ENCODE measurements around the gene CTXN1.

The CTXN1 gene

DNA sequence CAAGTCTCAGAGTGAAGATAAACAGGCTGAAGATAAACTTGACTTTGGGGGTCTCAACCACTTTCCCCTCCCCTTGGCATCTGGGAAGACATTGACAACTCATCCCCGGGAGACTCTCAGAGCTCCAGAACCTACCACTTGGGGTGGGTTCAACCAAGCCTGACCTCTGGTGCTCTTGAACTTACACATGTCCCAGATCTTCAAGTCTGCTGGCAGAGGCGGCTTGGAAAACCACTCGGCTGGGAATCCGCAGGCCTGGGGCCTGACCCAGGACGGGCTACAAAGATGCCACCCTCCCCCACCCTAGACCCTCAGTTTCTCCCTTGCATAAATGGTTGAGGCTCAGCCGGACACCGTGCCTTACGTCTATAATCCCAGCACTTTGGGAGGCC is 37.1 kb downstream of the CTXN1 start:
- no peak for TF ChIP-seq CTCF (IDR thresholded peaks at IDR 0.05; ENCODE audit: low read depth, low read length)
- peak overlapping the region; percentile 75 for H3K4me3 ChIP-seq (ENCODE audit: low read depth, low read length)

GRCh38 chr19:7888145-7888825 is 37.6 kb downstream of the CTXN1 start, which contains the start of gene LRRC8E:
TSS of gene LRRC8E (plus strand) at chr19:7888510. CDS start at chr19:7895604, 7,094 bp downstream.
- peak within 1 kb of the TSS; percentile 75 for H3K4me3 ChIP-seq (ENCODE audit: low read depth, low read length)
- no peak for TF ChIP-seq CTCF (IDR thresholded peaks at IDR 0.05; ENCODE audit: low read depth, low read length)

GRCh38 chr19:7887408-7888144 is 38.4 kb downstream of the CTXN1 start:
- TF ChIP-seq CTCF (IDR thresholded peaks at IDR 0.05; ENCODE audit: low read depth, low read length) = no peak
- H3K4me3 ChIP-seq (ENCODE audit: low read depth, low read length) = peak overlapping the region; percentile 75; the same call in 1 of the 2 replicates

- no peak for TF ChIP-seq CTCF (IDR thresholded peaks at IDR 0.05; ENCODE audit: low read depth, low read length)
- no peak overlapping the region for H3K4me3 ChIP-seq (ENCODE audit: low read depth, low read length)
Observed at GRCh38 chr19:7885818-7886217, 40.1 kb downstream of the CTXN1 start.

DNA sequence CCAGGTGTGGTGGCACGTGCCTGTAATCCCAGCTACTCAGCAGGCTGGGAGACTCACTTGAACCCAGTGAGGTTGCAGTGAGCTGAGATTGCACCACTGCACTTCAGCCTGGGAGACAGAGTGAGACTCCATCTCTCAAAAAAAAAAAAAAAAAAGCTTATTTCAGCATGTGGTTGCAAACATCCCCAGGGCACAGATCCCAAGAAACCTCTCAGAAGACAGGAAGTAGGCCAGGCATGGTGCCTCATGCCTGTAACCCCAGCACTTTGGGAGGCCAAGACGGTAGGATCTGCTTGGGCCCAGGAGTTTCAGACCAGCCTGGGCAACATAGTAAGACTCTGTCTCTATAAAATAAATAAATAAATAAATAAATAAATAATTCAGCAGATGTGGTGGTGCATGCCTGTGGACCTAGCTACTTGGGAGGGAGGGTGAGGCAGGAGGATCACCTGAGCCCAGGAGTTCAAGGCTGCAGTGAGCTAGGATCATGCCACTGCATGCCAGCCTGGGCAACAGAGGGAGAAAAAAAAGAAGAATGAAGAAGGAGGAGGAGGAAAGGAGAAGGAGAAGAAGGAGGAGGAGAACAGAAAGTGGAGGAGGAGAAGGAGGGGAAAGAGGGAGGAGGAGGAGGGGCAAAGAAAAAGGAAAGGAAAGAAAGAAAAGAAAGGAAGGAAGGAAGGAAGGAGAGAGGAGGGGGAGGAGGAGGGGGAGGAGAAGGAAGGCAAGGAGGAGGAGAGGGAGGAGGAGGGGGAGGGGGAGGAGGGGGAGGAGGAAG is 42.0 kb downstream of the CTXN1 start:
- no peak overlapping the region for H3K4me3 ChIP-seq (ENCODE audit: low read depth, low read length)
- TF ChIP-seq CTCF (IDR thresholded peaks at IDR 0.05; ENCODE audit: low read depth, low read length) = no peak

DNA sequence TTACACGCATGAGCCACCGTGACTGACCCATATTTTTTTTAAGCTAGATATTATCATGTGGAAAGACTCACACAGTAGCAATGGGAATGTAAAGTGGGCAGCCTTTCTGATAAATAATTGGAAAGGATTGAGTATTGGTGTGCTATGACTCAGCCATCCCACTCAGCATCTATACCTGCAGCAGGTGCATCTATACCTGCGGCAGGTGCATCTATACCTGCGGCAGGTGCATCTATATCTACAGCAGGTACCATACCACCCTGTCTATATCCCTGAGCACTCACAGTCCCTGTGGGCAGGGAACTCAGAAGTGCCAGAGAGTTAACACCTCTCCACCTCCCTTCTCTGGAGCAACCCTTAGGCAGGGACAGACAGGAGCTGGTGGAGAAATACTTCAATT is 42.8 kb downstream of the CTXN1 start:
- TF ChIP-seq CTCF (IDR thresholded peaks at IDR 0.05; ENCODE audit: low read depth, low read length) = no peak
- H3K4me3 ChIP-seq (ENCODE audit: low read depth, low read length) = no peak overlapping the region

Data from WI38 (cell line).